Ramos (cell line): ENCODE results near the gene GSTM3.

Source experiments
- in situ Hi-C: fragments of 300-500 bp; cut with MboI; formaldehyde crosslinking; loops from one replicate; pipeline ENCODE4 v1.14.3; 2022; ENCODE audit warnings: low sequenced_read_pairs; ENCODE audit not compliant: unreplicated experiment

The GSTM3 gene

DNA sequence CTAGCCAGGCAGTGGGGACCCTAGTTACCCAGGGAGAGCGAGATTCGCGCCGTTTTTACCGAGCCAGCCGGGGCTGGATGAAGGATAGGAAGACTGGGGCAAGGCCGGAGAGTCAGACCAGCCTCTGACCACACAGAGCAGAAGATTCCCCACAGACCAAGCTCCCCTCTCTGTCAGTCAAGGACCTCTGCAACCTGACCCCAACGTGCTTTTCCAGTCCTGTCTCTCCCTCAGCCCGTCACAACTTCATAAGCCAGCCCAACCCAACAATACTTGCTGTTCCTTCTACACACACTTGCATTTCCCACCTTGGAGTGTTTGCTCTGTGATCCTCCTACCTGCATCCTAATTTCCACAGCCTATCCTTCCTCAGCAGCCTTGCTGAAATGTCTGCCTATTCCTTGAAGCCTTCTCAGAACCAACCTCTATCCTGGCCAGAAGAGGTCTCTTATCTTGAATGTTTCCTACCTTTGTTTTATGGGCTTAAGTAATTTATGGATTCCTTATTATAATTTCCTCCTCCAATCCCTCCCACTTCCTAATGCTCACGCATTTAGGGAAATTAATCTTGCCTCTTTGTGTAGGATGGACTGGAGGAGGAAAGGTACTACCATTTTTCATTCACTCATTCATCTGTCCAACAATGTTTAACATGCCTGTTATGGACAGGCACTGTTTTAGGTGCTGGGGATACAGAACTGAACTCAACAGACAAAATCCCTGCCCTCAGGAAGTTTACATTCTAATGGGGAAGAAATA is at the start of gene GSTM3:
GSTM3 (minus strand) TSS at position 424 of the 759 bp plus-strand sequence. CDS start 751 bp downstream, outside the sequence.
- in situ Hi-C loops = no loop called here

- in situ Hi-C loops = no loop called here
These were observed 49.5 kb upstream of the GSTM3 start for GRCh38 chr1:109790329-109790728.

DNA sequence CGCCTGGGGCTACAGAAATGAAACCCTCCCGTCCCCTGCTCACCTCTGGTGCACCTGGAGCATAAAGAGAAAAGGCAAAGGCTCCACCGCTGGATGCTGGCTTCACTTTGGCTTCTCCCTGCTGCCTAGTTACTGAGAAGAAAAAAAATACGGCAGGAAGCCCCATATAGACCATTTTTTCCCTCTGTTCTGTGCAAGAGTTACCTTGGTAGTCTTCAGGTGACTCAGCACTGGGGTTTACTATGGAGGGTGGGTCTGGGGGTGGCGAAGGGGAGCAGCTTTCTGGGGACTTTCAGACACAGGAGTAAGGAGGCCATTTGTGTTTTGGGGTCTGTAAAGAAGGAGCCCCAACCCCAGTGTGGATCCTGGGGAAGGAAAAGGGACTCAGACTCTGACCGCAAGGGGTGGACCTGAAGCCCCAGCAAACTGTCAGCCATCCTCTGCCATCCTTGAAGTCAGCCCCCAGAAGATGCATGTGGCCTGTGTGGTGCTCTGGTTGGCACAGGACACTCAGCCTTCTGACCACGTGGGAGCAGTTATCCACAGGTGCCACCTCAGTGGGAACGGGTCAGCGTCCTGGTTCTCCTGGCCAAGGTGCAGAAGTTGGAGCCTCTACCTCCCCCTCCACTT is 48.8 kb upstream of the GSTM3 start:
- in situ Hi-C loops = no loop called here

- in situ Hi-C loops = no loop called here
These were observed 48.1 kb upstream of the GSTM3 start for GRCh38 chr1:109788695-109789521.

DNA sequence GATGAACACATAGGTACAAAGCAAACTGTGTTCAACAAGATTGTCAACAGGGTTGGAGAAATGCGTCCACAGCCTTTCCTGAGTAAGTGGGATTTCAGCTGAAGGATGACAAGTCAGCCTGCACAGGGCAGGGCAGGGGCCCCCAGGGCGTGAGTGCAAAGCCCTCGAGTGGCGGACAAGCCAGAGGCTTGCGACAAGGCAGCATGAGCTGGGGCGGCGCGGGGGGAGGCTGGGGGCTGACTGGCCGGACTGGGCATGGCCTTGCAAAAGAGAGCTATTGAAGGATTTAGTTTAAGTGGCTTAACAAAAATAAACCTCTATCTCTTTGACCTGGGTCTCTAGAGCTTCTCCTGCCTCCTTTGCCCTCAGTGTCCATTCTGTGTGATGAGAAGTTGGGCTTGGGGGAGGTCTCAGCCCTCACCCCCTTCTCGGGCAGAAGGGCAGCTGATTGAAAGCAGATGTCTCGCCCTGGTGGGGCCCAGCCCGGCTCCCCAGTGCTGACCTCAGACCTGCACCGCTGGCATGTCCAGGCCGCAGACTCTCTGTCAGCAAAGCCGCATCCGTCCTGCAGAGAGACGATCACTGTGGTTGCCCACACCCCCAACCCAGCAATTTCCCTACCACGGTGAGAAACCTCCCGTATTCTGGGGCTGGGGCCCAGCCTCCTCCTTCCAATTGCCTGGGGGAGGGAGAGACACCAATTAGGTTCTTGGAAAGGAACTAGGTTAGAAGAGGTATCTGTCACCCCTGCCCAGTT is 47.2 kb upstream of the GSTM3 start:
- in situ Hi-C loops = no loop called here

DNA sequence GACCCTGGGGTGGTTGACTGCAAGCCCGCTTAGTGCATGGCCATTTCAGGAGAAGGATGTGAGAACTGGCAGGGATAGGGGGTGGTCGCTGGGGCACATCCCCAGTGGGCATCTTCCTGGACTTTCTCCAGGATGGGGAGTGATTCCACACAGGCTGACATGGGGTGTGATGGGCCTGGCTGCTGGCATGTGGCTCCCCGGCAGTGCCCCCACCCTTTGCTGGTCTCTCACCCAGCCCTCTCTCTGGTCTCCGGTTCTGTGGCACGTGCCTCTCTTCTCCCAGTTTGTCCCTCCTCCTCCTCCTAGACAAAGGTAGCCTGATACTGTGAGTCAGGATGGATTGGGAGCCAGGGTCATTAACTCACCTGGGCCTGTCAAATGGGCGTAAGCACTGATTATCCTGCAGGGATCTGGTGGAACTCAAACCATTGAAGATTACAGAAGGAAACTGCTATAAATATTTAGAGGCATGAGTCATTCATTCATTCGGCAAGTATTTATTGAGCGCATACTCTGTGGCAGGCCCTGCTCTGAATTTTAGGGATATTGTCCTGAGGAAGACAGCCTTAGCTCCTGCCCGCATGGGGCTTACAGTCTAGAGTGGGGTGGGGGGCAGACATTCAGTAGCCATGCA is 46.5 kb upstream of the GSTM3 start:
- in situ Hi-C loops = no loop called here

DNA sequence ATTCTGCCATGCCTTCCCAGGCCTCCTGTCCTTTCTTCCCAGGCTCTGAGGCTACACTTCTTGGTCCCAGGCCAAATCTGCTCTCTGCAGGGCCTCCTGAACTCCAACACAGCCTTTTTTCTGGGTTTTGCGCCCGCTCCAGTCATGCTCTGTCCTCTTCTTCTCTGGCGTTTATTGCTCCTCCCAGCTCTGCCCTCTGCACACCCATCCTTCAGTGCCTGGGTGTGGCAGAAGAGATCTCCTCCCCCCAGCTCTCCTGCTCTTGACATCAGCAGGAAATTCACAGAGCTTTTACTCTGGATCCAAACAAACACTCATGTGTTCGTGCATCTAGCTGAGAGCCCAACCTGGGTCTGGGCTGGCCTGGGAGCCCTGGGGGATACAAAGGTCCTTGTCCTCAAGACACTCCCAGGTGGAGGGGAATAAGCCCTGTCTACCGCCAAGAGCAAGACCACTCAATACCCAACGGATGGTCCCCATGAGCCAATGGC is 45.7 kb upstream of the GSTM3 start:
- in situ Hi-C loops = no loop called here

DNA sequence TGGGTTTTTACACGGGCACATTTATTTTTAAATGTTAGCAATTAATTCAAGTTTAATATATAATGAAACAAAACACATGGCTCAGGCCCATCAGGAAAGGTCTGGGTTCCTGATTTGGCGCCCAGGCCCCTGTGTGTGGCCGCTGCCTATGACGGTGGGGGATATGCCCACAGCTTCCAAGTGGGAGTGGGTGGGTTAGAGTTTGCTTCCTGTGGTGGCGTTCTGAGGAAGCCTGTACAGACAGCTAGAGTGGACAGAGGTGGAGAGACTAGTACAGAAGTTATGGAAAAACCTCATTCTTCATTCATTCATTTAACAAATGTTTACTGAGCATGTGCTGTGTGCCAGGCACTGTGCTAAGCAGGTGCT is 45.3 kb upstream of the GSTM3 start:
- in situ Hi-C loops = no loop called here

DNA sequence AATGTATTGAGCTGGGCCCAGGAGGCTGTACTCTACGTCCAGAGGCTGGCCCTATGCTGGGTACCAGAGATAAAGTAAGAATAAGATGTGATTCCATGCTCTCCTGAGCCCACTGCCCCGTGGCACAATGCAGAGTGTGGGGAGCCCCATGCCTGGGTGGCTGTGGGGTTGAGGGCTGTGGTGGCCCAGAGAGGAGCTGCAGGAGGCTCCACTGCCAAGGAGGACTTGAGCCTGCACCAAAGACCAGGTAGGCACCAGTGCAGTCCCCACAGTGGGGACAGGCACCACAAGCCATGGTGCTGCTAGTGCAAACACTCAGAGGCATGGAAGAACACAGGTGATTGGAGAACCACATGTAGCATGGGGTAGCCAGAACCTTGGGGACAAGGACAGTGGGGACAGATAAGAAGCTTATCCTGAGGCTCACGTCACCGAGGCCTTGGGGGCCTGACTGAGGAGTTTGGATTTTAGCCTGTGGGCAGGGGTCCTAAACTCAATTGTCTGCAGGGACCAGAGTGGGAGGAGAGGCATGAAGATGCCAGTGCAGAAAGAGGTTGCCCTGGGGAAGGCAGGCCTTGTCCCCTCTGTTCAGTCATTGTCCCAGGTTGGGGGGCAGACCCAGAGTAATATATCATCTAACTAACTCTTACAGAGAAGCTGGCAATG is 44.7 kb upstream of the GSTM3 start:
- in situ Hi-C loops = no loop called here

DNA sequence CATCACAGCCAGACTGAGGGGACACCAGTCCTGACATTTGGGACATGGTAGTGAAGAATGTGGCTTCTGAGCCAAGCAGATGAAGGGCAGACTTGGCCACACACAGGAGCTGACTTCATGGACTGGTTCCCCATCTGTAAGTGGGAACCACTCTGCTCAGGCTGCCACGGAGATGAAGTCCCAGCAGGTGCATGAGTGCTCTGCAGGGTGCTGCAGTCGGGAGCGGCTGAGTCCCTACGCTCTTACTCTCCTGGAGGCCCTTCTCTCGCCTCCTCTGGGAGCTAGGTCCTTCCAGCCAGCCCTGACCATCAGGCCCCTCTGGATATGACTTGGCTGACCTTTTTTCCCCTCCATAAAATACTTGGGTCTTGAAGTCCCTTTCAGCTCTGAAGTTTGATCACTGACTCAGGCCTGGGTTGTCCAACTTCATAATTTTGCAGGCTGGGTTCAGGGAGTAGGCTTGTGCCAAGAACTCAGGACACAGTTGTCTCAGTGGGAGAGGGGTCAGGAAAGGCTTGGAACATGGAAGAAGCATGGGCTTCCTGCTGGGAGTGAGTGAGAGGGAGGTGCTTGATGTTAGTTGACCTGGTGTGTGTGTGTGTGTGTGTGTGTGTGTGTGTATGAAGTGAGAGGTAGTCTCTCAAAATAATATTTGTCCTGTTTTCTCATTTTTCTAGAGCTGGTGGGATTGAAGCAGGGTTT is 43.9 kb upstream of the GSTM3 start:
- in situ Hi-C loops = no loop called here

DNA sequence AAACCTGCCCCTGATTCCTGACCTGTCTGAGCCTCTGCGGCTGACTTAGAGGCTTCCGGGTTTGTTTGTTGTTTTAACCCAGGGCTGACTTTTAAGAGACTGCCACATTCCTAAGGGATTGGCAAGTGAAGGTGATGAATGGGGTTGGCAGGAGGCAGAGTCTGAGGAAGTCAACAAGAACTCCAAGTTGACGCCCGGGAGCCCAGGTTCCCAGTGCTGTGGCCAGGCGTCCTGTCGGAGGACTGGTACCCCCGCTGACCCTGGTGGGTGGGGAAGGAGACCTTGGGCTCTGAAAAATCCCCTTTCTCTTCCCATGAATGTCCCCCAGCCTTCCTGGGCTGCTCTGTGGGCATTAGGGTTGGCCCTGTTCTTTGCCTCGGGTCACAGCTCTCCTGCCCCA is 42.6 kb upstream of the GSTM3 start:
- in situ Hi-C loops = no loop called here

GRCh38 chr1:109782927-109783326 is 42.1 kb upstream of the GSTM3 start:
- in situ Hi-C loops = no loop called here

DNA sequence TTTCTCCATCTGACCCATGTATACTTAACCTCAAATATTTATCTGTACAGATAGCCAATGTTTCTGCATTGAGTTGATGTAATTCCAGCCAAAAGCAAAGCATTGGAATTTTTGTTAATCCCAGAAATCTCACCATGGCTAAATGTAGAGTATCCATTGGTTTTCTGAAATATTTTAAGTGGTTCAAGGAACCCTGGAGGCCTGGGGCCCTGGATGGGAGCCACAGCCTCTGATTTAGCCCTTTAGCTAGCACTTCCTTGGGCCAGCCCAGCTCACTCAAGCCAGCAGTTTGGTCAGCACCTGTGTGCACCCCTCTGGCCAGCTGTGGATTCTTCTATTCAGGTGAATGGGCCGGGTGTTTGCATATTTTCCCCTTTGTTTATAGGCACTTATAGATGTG is 41.7 kb upstream of the GSTM3 start:
- in situ Hi-C loops = no loop called here

- in situ Hi-C loops = no loop called here
These were observed 41.0 kb upstream of the GSTM3 start for GRCh38 chr1:109781806-109782205.

- in situ Hi-C loops = no loop called here
These were observed 40.1 kb upstream of the GSTM3 start for GRCh38 chr1:109780982-109781381.

GRCh38 chr1:109777980-109778625 is 37.3 kb upstream of the GSTM3 start:
- in situ Hi-C loops = loop anchor here (5.0 kb wide), 1 partner anchor 204 kb away; the partner anchor contains the start of gene AHCYL1

GRCh38 chr1:109777436-109777835 is 36.6 kb upstream of the GSTM3 start:
- in situ Hi-C loops = loop anchor here (5.0 kb wide), 1 partner anchor 205 kb away; the partner anchor contains the start of gene AHCYL1

GRCh38 chr1:109776911-109777310 is 36.1 kb upstream of the GSTM3 start:
- in situ Hi-C loops = loop anchor here (5.0 kb wide), 1 partner anchor 205 kb away; the partner anchor contains the start of gene AHCYL1
